HG02884 (cell line): ENCODE results near the gene MYO9B.
"Not testable (repeated sequence)": the region's sequence is repeated elsewhere in the genome, so short reads cannot be mapped to it uniquely, and the experiment has no call there.

ENCODE experiments used
- ATAC-seq: cut with Tn5 transposase; IDR thresholded peaks from one replicate; pipeline ENCODE4 v1.9.1; 2021; ENCODE audit warnings: mild to moderate bottlenecking, moderate library complexity; ENCODE audit not compliant: unreplicated experiment

MYO9B gene

DNA sequence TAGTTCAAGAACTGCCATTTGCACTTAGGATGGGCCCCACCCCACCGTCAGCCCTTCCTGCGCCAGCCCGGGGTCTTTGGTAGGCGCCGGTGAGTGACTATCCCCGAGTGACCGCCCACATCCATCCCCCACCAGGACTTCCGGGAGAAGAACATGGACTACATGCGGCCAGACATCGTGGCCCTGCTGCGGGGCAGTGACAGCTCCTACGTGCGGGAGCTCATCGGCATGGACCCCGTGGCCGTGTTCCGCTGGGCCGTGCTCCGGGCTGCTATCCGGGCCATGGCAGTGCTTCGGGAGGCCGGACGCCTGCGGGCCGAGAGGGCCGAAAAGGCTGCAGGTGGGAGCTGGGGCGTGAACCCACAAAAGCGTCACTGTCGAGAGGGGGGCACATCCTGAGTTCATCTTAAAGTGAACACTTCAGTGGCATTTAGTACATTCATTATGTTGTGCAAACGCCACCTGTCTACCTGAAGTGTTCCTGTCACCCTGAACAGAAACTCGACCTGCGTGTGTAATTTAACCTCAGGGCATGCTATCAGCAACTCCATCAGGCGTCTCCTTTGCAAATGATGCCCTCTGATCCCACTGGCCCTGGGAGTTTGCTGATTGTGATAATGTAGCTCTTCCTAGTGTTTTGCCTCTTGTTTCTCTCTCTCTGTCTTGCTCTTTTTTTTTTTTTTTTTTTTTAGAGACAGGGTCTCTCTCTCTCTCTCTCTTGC, 97.2 kb downstream of the MYO9B start:
- no peak for ATAC-seq

DNA sequence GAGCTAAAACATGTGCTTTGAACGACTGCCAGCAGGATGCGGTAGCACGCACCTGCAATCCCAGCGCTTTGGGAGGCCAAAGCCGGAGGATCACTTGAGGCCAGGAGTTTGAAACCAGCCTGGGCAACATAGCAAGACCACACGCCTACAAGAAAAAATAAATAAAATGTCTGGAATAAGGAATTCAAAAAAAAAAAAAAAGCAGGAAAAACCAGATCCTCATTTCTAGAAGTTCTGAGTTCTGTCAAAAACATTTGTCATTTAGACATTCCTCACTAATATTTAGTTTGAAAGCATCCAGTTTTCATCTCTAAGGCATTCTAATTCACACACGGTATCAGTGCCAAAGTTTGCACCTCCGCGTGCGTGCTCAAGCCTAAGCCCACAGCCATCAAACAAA, 102.7 kb downstream of the MYO9B start:
- no peak for ATAC-seq

DNA sequence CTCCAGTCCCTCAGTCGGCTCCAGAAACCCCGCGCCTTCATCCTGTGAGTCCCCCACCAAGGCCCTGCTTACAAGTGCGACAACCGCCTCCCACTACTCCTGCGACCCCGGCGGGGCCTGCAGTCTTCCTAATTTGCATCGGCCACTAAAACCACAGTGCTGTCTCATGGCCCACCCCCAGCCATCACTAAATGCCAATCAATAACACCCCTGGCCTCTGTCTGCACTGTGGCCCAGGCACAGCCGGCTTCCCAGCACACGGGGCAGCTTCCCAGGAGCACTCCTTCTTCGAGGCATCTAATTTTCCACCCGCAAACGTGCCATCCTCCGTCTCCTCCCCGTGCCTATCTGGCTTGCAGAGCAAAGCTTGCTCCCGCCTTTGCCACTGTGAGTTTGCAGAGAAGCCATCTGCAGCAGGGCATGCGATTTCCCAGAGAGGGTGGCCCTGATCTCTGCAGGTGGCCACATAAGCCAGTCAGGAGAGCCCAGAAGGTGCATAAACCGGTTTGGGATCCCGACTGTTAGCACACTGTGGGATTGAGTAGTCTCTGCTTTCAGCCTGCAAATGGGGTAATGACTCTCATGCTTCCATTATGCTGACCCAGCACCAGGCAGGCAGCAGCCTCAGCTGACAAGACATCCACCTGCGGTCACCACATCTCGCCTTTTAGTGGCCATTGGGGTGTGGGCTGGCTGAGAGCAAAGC, 105.6 kb downstream of the MYO9B start:
- no peak for ATAC-seq

DNA sequence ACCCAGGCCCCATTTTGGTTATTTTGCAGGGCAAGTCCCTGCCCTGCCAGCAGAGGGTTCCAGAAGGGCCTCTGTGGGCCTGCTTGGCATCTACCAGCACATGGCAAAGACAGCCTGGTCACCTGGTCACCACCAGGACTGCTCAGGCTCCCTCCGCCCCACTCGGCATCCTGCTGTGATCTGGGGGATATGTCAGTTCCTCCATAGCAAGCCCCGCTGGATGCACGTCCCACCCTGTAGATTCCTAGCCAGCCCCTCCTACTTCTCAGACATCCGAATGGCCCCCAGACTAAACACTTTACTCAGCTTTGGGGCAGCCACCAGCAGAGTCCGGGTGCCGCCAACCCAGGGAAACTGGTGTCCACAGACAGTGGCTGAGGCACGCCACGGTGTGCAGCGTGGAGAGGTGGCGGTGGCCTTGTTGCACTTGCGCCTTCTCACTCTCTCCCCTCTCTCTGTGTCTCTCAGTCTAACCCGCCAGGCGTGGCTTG, 107.7 kb downstream of the MYO9B start:
- no peak for ATAC-seq

DNA sequence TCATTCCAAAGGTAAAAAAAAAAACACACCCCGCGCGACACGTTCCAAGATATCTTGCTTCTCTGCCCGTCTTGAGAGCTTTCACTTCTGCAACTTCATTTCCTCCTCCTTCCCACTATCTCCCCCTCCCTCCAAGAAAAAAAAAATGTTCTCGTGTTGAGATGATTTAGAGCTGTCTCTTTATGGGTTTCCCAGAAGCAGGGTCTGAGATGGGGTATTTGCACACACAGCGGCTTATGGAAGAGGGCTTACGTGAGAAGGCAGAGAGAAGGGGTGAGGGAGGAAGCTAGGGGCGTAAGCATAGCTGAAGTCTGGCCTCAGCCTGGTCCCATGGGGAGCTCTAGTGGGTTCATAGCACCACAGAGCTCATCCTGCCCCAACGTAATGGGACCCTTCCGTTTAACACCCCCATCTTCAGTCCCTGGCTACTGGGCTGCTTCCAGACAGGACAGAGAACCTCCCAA, 108.3 kb downstream of the MYO9B start:
- ATAC-seq, result no peak

DNA sequence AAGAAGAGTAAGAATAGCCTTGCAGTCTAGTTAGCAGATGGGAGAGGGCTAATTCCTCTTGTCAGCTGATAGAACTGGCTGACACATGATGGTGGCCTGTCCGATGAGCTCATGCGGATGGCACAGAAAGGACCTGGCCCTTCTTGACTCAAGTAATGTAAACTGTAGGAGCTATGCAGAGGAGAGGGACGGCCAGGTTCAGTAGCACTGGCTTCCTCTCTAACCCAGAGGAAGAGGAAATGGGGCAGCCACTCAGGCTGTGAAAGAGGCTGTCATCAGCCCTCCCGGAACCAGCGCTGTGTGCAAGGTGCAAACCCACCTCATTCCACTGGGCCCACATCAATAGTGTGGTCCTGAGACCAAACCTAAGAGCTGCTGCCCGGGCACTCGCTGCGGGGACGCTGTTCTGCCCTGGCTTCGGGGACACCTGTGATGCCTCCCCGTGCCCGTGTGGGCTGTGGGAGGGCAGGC, 108.8 kb downstream of the MYO9B start:
- ATAC-seq, result no peak

DNA sequence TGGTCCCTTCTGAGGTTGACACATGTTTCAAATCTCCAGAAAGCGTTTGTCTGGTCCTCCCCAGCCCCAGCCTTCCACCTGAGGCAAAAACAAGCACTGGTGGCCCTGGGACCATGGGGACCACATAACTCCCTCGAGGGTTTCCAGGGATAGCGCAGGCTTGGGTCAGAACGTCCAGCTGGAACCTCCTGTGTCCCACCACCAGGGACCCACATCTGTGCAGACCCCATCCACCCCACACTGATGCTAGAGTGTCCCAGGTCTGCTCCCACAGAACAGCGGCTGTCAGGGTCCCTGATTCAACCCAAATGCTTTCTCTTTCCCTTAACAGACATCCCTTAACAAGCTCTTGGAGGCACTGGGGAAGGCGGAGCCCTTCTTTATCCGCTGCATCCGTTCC, 110.0 kb downstream of the MYO9B start:
- ATAC-seq, result no peak

DNA sequence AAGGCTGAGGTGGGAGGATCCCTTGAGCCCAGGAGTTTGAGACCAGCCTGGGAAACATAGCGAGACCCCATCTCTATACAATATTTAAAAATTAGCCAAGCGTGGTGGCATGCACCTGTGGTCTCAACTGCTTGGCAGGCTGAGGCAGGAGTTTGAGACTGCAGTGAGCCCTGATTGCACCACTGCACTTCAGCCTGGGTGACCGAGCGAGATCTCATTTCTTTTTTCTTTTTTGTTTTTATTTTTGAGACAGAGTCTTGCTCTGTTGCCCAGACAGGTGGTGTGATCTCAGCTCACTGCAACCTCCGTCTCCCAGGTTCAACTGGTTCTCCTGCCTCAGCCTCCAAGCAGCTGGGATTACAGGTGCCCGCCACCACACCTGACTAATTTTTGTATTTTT, 116.2 kb downstream of the MYO9B start:
- ATAC-seq, result not testable (repeated sequence)

DNA sequence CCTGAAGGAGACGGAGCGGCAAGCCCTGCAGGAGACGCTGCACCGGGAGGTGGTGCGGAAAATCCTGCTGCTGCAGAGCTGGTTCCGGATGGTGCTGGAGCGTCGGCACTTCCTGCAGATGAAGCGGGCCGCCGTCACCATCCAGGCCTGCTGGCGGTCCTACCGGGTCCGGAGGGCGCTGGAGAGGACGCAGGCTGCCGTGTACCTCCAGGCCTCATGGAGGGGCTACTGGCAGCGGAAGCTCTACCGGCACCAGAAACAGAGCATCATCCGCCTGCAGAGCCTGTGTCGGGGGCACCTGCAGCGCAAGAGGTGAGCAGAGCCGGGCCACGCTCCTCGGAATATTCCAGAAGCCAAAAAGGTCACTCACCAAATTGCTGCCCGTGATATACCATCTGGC, 117.2 kb downstream of the MYO9B start:
- no peak for ATAC-seq

DNA sequence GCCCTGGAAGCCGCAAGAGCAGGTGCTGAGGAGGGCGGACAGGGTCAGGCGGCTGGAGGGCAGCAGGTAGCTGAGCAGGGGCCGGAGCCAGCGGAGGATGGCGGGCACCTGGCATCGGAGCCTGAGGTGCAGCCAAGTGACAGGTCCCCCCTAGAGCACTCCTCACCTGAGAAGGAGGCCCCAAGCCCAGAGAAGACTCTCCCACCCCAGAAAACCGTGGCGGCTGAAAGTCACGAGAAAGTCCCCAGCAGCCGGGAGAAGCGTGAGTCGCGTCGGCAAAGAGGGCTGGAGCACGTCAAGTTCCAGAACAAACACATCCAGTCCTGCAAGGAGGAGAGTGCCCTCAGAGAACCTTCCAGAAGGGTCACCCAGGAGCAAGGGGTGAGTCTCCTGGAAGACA, 119.0 kb downstream of the MYO9B start:
- ATAC-seq, result no peak

DNA sequence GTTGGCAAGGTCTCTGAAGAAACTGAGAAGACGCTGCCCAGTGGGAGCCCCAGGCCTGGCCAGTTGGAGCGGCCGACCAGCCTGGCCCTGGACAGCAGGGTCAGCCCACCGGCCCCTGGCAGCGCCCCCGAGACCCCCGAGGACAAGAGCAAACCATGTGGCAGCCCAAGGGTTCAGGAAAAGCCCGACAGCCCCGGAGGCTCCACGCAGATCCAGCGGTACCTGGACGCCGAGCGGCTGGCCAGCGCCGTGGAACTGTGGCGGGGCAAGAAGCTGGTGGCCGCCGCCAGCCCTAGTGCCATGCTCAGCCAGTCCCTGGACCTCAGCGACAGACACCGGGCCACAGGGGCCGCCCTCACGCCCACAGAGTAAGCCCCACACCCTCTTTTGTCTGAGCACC, 119.5 kb downstream of the MYO9B start:
- ATAC-seq, result no peak

DNA sequence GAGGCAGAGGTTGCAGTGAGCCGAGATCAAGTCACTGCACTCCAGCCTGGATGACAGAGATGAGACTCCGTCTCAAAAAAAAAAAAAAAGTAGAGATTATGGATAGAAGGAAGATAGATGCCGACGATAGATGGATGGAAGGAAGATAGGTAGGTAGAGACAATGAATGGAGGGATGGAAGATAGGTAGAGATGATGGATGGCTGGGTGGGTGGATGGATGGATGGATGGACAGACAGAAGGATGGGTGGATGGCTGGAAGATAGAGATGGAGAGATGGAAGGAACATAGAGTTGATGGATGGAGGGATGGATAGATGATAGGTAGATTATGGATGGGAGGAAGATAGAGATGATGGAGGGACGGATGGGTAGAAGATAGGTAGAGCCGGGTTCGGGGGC, 121.0 kb downstream of the MYO9B start:
- ATAC-seq, result no peak

DNA sequence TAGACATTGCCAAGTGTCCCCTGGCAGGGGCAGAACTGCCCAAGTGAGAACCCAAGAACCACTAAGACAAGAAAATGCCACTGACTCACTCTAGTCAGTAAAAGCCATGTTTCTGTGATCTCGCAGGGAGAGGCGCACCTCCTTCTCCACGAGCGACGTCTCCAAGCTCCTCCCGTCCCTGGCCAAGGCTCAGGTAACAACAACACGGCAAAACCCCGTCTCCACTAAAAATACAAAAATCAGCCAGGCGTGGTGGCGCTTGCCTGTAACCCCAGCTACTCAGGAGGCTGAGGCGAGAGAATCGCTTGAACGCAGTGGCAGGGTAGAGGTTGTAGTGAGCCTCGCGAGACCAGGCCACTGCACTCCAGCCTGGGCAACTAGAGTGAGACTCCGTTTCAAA, 122.1 kb downstream of the MYO9B start:
- no peak for ATAC-seq

DNA sequence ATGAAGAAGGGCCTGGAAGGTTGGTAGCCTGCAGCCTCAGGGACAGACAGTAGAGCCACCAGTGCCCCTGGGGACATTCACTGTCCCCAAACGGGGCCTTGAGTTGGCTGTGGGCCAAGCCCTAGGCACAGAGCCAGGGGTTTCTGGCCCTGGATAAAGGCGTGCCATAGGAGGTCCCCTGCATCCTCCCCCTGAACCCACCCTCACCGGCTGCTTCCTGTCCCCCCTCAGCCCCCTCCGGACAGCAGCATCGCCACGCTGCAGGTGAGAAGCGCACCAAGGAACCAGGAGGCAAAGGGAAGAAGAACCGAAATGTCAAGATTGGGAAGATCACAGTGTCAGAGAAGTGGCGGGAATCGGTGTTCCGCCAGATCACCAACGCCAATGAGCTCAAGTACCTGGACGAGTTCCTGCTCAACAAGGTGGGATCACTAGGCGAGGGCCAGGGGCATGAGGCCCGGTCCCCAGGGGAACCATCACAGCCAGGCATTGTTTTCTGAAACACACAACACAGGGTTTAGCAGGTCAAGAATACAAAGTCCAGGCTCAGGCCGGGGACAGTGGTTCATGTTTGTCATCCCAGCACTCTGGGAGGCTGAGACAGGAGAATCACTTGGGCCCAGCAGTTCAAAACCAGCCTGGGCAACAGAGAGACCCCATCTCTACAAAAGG, 125.0 kb downstream of the MYO9B start:
- ATAC-seq, result no peak

DNA sequence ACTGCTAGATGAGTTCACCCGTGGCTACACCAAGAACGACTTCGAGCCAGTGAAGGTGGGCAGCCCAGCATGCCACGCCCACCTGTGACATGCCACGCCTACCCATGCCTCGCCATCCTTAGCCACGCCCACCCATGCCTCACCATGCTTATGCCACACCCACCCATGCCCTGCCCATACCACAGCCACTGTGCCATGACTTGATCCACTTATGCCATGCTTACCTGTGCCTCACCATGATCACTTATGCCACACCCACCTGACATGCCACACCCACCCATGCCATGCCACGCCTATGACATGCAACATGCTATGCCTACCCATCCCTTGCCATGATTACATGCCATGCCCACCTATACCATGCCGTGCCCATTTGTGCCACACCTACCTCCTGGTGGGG, 126.7 kb downstream of the MYO9B start:
- no peak for ATAC-seq

DNA sequence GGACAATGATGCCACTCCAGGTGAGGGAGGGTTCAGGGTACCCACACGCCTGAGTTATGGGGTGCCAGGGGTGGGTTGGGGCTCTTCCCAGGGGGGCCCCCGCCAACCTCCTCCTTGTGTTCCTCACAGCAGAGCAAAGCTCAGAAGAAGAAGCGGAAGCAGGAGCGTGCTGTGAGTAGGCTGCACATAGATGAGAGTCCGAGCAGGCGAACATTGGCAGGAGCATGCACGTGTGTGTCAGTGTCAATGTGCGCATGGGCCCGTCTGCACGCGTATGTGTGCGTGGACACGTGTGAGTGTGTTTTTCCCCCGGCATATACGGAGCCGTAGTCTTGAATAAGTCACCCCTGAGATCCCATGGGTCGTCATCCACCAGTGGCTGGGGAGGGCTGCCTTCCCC, 127.1 kb downstream of the MYO9B start:
- no peak for ATAC-seq

DNA sequence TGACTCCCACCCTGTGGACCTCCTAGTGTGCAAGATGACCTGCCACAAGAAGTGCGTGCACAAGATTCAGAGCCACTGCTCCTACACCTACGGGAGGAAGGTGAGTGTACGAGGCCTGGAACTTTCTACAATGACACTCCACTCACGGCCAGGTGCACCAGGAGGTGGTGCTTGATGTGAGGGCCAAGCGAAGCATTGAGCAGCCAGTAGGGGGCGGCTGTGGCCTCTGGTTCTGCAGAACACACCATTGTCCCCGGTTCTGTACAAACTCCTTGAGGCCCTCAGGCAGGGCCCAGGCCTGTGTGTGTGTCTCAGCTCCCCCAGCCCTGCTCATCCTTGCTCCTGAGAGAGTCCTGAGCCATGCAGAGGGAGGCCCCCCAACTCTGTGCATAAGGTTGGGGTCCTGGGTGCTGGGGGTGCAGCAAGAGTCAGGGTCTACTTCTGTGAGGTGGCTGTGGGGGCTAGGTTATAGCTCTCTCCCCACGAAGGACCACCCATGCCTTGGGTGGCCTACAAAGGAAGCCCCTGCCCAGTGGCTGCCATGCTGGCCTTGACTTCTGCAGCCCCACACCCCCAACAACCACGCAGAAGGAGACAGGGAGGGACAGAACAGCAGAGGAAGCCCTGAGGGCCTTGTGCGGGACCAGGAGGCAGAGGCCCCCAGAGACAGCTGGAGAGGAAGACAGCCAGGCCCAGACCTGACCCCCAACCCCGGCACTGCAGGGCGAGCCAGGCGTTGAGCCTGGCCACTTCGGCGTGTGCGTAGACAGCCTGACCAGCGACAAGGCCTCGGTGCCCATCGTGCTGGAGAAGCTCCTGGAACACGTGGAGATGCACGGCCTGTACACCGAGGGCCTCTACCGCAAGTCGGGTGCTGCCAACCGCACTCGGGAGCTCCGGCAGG, 129.9 kb downstream of the MYO9B start:
- no peak for ATAC-seq

DNA sequence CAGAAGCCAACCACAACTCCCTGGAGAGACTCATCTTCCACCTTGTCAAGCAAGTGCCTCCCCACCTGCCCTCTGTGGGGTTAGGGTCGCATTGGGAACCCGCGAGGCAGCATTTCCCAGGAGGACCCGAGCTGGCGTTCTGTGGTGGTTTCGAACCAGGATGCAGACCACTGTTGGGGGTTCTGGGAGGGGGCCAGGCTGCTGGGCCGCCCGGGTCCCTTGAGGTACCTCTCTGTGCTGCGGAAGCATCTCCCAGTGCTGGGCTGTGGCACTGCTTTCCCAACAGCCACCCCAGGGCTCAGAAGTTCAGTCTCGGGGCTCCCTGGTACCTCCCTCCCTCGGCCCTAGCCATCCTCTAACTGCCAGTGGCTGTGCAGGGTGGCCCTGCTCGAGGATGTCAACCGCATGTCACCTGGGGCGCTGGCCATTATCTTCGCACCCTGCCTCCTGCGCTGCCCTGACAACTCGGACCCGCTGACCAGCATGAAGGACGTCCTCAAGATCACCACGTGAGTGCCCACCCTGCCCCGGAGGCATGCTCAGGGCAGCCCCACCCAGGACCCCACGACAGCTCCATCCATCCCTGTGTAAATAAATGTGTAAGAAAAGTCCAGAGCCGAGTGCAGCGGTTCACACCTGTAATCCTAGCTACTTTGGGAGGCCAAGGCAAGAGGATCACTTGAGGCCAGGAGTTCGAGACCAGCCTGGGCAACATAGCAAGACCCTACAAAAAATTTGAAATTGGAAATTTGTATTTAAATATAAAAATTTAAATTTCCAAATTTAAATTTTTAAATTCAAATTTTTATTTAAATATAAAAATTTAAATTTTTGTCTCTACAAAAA, 131.4 kb downstream of the MYO9B start:
- no peak for ATAC-seq

DNA sequence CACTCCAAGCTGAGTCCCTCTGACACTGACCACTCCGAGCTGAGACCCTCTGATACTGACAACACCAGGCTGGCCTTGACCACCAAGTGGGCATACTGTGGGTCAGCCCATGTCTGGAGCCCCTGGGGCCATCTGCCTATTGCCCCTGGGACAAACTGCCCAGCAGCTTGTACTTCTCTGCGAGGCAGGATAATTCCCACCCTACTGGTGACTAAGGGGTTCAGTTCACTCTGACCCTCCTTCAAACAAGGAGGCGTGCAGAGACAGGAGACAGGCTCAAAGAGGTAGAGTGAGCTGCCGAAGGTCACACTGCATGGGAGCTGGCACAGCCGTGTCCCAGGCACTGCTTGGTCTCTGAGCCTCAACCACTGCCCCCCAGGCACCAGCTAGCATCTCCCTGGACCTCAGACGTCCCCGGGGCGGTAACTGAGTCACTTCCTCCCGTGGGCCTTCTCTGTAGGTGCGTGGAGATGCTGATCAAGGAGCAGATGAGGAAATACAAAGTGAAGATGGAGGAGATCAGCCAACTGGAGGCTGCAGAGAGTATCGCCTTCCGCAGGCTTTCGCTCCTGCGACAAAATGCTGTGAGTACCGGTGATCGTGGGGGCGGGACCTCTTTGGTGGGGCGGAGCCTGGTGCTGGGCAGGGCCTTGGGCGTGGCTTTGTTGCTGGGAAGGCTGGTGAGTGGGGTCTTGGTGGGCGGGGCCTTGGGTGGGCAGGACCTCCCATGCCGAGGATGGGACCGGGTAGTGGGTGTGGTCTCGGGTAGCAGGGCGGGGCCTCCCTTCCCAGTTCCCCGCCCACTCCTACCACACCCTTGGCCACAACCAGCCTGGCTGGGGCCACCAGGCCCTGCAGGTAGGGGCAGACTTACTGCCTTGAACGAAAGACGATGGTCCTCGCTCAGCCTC, 133.8 kb downstream of the MYO9B start:
- ATAC-seq, result no peak
